ENCODE data around the gene BPIFB6.

The BPIFB6 gene

DNA sequence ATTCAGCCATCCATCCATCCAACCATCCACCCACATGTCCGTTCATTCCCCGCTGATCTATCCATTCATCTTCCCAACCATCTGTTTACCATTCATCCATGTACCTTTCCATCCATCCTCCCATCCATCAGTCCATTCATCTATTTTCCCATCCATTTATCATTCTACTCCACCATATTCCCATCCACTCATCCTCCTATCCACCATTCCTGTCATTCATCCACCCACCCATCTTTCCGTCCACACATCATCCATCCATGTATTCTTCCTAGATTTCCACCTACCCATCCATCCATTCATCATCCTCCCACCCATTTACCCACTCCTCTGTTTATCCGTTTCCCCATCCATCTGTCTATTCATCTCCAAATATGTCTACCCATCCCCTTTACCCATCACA is 6.8 kb downstream of the BPIFB6 start:
- TF ChIP-seq, protein P1, sequence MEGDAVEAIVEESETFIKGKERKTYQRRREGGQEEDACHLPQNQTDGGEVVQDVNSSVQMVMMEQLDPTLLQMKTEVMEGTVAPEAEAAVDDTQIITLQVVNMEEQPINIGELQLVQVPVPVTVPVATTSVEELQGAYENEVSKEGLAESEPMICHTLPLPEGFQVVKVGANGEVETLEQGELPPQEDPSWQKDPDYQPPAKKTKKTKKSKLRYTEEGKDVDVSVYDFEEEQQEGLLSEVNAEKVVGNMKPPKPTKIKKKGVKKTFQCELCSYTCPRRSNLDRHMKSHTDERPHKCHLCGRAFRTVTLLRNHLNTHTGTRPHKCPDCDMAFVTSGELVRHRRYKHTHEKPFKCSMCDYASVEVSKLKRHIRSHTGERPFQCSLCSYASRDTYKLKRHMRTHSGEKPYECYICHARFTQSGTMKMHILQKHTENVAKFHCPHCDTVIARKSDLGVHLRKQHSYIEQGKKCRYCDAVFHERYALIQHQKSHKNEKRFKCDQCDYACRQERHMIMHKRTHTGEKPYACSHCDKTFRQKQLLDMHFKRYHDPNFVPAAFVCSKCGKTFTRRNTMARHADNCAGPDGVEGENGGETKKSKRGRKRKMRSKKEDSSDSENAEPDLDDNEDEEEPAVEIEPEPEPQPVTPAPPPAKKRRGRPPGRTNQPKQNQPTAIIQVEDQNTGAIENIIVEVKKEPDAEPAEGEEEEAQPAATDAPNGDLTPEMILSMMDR (IDR thresholded peaks at IDR 0.05; ENCODE audit: low read depth, low read length, poor library complexity, severe bottlenecking): no peak
- TF ChIP-seq EZH2phosphoT487 (IDR thresholded peaks at IDR 0.05; ENCODE audit: borderline replicate concordance, low read length): no peak
- Histone ChIP-seq H3K4me2 (ENCODE audit: low read length) (no peak overlapping the region), H3K27ac (ENCODE audit: low read depth, low read length) (no peak overlapping the region), H3F3A (ENCODE audit: control insufficient read depth, insufficient read depth) (no peaks in the 10 kb centered on the region), H3K4me3 (ENCODE audit: low read length) (no peak overlapping the region), H3K36me3 (ENCODE audit: control insufficient read depth, low read length) (no peaks in the 10 kb centered on the region), H3K79me2 (ENCODE audit: control insufficient read depth, low read length) (no peaks in the 10 kb centered on the region), H3K9me3 (ENCODE audit: control insufficient read depth, insufficient read depth, low read length) (no peaks in the 10 kb centered on the region), H3K4me1 (ENCODE audit: control insufficient read depth, low read length) (no peaks in the 10 kb centered on the region), H3K9me2 (replicated peaks; ENCODE audit: control insufficient read depth, low read length) (no peaks in the 10 kb centered on the region), H4K20me1 (ENCODE audit: control insufficient read depth, insufficient read depth, low read depth, low read length) (no peaks in the 10 kb centered on the region), H3K27me3 (ENCODE audit: control insufficient read depth, low read length) (0 out of 2 replicates have a peak, but pooled peaks cover 2% of the 10 kb centered on the region)

DNA sequence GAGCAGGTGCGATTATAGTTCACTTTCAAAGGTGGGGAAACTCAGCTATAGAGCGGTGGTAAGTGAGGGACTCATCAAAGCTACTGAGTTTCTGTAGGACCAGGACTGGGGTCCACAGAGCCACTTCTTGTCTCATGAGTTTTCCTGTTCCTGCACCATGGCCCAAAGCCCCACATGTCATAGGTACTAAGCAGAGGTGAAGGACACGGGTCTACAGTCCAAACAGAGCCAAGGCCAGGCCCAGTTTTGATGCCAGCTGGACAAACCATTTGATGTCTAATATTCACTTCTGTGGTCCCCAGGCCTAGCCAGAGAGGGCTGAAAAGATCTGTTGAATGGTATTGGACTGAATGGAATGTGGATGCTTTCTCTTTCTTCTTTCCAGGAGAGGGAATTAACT is 11.0 kb downstream of the BPIFB6 start:
- H3K4me2 ChIP-seq (ENCODE audit: low read length): no peak overlapping the region
- H3K27me3 ChIP-seq (ENCODE audit: control insufficient read depth, low read length): 0 out of 2 replicates have a peak, but pooled peaks cover 2% of the 10 kb centered on the region
- H3K9me2 ChIP-seq (replicated peaks; ENCODE audit: control insufficient read depth, low read length): no peaks in the 10 kb centered on the region
- no peak overlapping the region for H3K4me3 ChIP-seq (ENCODE audit: low read length)
- no peak overlapping the region for H3K27ac ChIP-seq (ENCODE audit: low read depth, low read length)
- TF ChIP-seq, protein P1 (IDR thresholded peaks at IDR 0.05; ENCODE audit: low read depth, low read length, poor library complexity, severe bottlenecking): no peak
- TF ChIP-seq EZH2phosphoT487 (IDR thresholded peaks at IDR 0.05; ENCODE audit: borderline replicate concordance, low read length): no peak
- H3K36me3 ChIP-seq (ENCODE audit: control insufficient read depth, low read length): no peaks in the 10 kb centered on the region
- no peaks in the 10 kb centered on the region for H3F3A ChIP-seq (ENCODE audit: control insufficient read depth, insufficient read depth)
- H3K79me2 ChIP-seq (ENCODE audit: control insufficient read depth, low read length): no peaks in the 10 kb centered on the region
- no peaks in the 10 kb centered on the region for H4K20me1 ChIP-seq (ENCODE audit: control insufficient read depth, insufficient read depth, low read depth, low read length)
- H3K4me1 ChIP-seq (ENCODE audit: control insufficient read depth, low read length): no peaks in the 10 kb centered on the region
- no peaks in the 10 kb centered on the region; the same call in 1 of the 2 replicates for H3K9me3 ChIP-seq (ENCODE audit: control insufficient read depth, insufficient read depth, low read length)

DNA sequence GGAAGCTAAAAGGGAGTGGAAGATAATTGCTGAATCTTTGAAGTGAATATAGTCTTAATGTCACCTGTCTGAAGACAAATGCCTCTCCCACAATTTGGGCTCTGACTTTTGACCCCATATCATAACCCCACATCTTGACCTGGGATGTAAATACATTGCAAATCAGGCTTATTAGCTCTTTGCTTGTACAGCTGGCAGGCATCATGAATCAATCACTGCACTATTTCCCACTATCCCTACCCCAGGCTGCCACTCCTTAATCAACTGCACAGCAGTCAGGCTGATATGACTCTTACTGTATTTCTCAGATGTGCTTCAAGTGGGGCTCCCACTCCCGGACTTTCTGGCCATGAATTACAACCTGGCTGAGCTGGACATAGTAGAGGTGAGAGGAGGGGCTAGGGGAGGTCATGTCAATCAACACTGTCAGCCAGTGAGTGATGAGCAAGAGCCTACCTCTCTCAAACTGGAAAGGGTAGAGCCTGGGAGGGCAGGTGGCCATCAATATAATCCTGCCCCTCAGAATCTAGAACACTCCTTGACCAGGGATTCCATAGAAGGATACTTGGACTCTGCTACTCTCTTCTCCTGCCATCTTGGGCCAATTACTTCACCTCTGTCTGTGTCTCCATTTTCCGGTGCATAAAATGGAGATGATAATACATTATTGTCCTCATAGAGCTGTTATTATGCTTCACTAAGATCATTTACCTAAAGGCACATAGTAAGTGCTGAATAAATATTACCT is 11.7 kb downstream of the BPIFB6 start:
- no peaks in the 10 kb centered on the region for H3K9me2 ChIP-seq (replicated peaks; ENCODE audit: control insufficient read depth, low read length)
- 0 out of 2 replicates have a peak, but pooled peaks cover 2% of the 10 kb centered on the region for H3K27me3 ChIP-seq (ENCODE audit: control insufficient read depth, low read length)
- no peaks in the 10 kb centered on the region; the same call in 1 of the 2 replicates for H3K9me3 ChIP-seq (ENCODE audit: control insufficient read depth, insufficient read depth, low read length)
- H3K27ac ChIP-seq (ENCODE audit: low read depth, low read length): no peak overlapping the region
- no peak for TF ChIP-seq EZH2phosphoT487 (IDR thresholded peaks at IDR 0.05; ENCODE audit: borderline replicate concordance, low read length)
- TF ChIP-seq, protein P1 (IDR thresholded peaks at IDR 0.05; ENCODE audit: low read depth, low read length, poor library complexity, severe bottlenecking): no peak
- no peaks in the 10 kb centered on the region for H3K79me2 ChIP-seq (ENCODE audit: control insufficient read depth, low read length)
- H3K4me3 ChIP-seq (ENCODE audit: low read length): no peak overlapping the region
- H3F3A ChIP-seq (ENCODE audit: control insufficient read depth, insufficient read depth): no peaks in the 10 kb centered on the region
- no peaks in the 10 kb centered on the region for H3K4me1 ChIP-seq (ENCODE audit: control insufficient read depth, low read length)
- H4K20me1 ChIP-seq (ENCODE audit: control insufficient read depth, insufficient read depth, low read depth, low read length): no peaks in the 10 kb centered on the region
- no peaks in the 10 kb centered on the region for H3K36me3 ChIP-seq (ENCODE audit: control insufficient read depth, low read length)
- no peak overlapping the region for H3K4me2 ChIP-seq (ENCODE audit: low read length)

Measured in DOHH2 (cell line).